Epithelial cell of proximal tubule (primary cell): Measurements from ENCODE around the gene ENOPH1. TPM values are rescaled to one million over a fixed set of nuclear protein-coding genes. Genes with fewer than 3 reads are reported as not detected.
A peak's percentile ranks its signal among the peaks of the same experiment; 100 is the strongest.

Source experiments
- DNase-seq: peaks from one replicate; pipeline ENCODE4 v3.0.0-alpha.2; 2011; ENCODE audit warnings: low read depth
- H3K4me3 ChIP-seq: 2 replicates; pipeline ENCODE4 v1.5.1; 2011; ENCODE audit warnings: low read depth, mild to moderate bottlenecking, low read length
- total RNA-seq: library from RNA; depleted of rRNA; stranded (reverse); fragments of >200 nt; gene quantifications from 2 replicates; pipeline ENCODE4 v1.2.3, GENCODE V29; 2015
- TF ChIP-seq, protein P1 (sequence below): conservative IDR thresholded peaks from 2 replicates; pipeline ENCODE4 v1.5.1; 2012; ENCODE audit warnings: low read depth, mild to moderate bottlenecking, low read length

Gene ENOPH1
- total RNA-seq, 1 donor from 2014 or later, result 53.5 TPM

DNA sequence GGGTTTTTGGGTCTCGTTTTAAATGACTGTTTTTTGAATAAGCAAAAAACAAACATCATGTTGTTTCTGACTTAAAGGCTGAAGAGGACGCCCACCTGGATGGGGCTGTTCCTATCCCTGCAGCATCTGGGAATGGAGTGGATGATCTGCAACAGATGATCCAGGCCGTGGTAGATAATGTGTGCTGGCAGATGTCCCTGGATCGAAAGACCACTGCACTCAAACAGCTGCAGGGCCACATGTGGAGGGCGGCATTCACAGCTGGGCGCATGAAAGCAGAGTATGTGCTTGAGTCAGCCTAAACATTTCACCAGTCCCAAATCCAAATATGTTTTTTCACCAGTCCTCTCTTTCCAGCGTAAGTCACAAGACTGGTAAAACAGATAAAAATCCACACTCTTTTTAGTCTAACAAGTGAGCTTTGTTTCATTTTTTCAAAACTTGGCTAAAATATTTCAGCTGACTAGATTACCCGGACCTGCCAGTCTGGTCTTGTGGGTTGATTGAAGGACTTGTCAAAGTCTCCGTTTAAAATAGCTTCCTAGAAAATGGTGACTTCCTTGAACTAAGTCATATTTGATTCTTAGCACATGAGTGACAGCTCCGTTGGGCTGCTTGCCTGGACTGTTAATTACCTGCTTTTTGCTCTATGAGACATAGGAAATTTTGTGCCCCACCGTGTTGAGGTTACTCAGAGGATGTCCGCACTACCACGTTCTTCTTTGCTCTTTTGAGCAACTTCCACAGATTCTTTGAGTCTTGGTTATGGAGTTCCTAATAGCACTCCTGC is 20.8 kb downstream of the ENOPH1 start:
- H3K4me3 ChIP-seq, result no peak overlapping the region
- TF ChIP-seq, protein P1, sequence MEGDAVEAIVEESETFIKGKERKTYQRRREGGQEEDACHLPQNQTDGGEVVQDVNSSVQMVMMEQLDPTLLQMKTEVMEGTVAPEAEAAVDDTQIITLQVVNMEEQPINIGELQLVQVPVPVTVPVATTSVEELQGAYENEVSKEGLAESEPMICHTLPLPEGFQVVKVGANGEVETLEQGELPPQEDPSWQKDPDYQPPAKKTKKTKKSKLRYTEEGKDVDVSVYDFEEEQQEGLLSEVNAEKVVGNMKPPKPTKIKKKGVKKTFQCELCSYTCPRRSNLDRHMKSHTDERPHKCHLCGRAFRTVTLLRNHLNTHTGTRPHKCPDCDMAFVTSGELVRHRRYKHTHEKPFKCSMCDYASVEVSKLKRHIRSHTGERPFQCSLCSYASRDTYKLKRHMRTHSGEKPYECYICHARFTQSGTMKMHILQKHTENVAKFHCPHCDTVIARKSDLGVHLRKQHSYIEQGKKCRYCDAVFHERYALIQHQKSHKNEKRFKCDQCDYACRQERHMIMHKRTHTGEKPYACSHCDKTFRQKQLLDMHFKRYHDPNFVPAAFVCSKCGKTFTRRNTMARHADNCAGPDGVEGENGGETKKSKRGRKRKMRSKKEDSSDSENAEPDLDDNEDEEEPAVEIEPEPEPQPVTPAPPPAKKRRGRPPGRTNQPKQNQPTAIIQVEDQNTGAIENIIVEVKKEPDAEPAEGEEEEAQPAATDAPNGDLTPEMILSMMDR, result no peak
- no peak for DNase-seq

DNA sequence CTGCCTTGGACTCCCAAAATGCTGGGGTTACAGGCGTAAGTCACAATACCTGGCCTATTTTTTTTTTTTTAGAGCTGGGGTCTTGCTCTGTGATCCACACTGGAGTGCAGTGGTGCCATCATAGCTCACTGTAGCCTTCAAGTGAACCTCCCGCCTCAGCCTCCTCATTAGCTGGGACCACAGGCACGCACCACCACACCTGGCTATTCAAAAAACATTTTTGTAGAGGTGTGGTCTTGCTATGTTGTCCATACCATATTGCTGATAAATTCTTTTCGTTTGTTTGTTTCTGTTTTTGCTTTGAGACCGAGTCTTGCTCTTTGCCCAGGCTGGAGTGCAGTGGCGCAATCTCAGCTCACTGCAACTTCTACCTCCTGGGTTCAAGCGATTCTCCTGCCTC is 21.6 kb downstream of the ENOPH1 start:
- H3K4me3 ChIP-seq, result no peak overlapping the region
- TF ChIP-seq, protein P1, result no peak
- DNase-seq, result no peak

DNA sequence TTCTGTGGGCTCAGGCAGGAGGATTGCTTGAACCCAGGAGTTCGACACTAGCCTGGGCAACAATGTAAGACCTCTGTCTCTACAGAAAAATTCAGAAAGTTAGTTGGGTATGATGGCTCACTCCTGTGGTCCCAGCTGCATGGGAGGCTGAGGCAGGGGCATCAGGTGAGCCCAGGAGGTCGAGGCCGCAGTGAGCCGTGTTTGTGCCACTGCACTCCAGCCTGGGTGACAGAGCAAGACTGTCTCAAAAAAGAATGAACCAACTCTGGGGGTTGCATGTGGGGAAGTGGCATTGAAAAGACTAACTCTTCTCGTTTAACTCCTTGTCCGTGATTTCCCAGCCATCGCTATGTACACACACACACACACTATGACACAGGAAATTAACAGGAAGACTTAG is 26.9 kb downstream of the ENOPH1 start:
- TF ChIP-seq, protein P1, result no peak
- no peak for DNase-seq
- H3K4me3 ChIP-seq, result no peak overlapping the region

DNA sequence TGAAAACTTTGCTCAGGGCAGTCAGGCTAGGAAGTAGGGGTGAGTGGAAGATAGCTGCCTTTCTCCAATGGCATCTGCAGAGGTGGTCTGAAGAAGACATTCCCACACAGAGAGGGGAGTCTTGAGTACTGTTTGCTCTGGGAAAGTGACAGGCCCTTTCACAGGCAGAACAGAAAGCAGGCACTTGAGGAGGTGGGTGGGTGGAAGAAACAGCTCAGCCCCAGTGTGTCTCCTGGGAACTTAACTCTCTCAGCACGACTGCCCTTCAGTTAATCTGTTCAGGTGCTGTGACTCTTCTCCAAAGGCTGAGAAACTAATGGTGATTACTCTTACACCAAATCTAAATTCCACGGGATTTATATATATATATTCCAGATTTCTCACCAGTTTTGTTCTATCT is 28.3 kb downstream of the ENOPH1 start:
- TF ChIP-seq, protein P1, result no peak
- no peak overlapping the region for H3K4me3 ChIP-seq
- no peak for DNase-seq

DNA sequence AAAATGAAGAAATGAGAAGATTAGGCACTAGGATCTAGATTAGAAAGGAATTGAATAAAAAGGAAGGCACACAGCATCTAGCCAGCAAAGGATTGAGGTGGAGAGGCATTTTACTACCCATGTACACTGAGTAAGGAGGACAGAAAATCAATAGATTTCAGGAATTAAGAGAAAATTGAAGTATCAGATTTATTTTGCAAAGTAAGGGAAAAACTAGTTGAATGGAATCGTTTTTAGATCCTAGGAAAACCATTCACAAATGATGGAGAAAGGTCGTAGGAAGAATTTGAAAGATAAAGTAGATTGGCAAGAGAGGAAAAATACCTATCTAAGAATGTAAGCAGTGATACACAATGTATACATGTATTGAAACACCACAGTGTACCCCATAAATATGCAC is 31.3 kb downstream of the ENOPH1 start:
- no peak for DNase-seq
- H3K4me3 ChIP-seq, result no peak overlapping the region
- TF ChIP-seq, protein P1, result no peak

DNA sequence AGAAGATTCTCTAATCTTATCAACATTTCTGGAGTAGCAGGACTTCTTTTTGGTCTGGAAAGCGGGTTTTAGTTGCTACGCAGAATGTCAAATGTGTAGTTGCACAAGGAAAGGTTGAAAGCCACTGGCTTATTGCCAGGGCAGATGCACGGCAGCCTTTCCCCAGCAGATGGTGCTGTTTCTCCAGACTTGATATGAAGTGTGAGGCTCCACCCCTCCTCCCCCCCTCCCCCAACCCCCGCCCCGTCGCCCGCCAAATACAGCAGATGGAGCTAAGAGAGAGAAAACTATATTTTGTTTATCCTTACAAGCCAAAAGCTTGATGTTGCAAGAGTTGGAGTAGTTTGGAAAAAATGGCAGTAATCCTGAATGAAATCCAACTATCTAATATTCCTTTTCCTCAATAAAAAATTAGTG is 32.0 kb downstream of the ENOPH1 start:
- TF ChIP-seq, protein P1, result peak; percentile 70
- no peak overlapping the region for H3K4me3 ChIP-seq
- no peak for DNase-seq

DNA sequence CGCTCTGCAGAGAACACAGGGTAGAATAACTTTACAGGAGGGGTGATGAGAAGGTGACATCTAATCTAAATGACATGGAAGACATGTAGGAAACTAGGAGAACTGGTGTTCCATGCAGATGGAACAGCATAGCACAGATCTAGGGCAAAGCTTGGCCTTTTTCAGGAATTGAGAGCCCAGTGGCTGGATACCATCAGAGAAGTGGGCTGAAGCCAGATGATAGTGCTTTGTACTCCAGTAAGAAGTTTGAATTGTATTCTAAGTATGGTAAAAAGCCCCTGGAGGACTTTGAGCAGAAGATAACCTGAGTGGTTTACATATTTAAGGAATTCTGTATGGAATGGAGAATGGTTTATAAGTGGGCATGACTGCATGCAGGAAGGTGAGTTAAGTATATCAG is 32.8 kb downstream of the ENOPH1 start:
- DNase-seq, result no peak
- no peak overlapping the region for H3K4me3 ChIP-seq
- TF ChIP-seq, protein P1, result no peak
